H9 (cell line): ENCODE measurements around the gene SENP2. TPM values are rescaled to one million over a fixed set of nuclear protein-coding genes. Genes with fewer than 3 reads are reported as not detected.

Source experiments
- DNase-seq: peaks from one replicate; pipeline ENCODE4 v3.0.0-alpha.2; 2017
- H2AFZ ChIP-seq: one replicate; pipeline ENCODE4 v1.6.1; 2013; ENCODE audit warnings: mild to moderate bottlenecking, low read length, control low read depth, moderate library complexity
- H2AK5ac ChIP-seq: 2 replicates; pipeline ENCODE4 v1.6.1; 2013; ENCODE audit warnings: low read length, control low read depth, mixed read lengths; ENCODE audit not compliant: insufficient read length
- H2BK120ac ChIP-seq: one replicate; pipeline ENCODE4 v1.6.1; 2013; ENCODE audit warnings: low read depth, mild to moderate bottlenecking, low read length, control low read depth, inconsistent platforms; ENCODE audit not compliant: poor library complexity, severe bottlenecking
- H2BK12ac ChIP-seq: 2 replicates; pipeline ENCODE4 v1.6.1; 2013; ENCODE audit warnings: low read length, control low read depth, mixed read lengths, low read depth; ENCODE audit not compliant: insufficient read length
- H2BK15ac ChIP-seq: 2 replicates; pipeline ENCODE4 v1.6.1; 2013; ENCODE audit warnings: low read depth, low read length, control low read depth
- H2BK20ac ChIP-seq: one replicate; pipeline ENCODE4 v1.6.1; 2013; ENCODE audit warnings: low read depth, mild to moderate bottlenecking, low read length, control low read depth, inconsistent platforms; ENCODE audit not compliant: poor library complexity, severe bottlenecking
- H2BK5ac ChIP-seq: 2 replicates; pipeline ENCODE4 v1.6.1; 2013; ENCODE audit warnings: low read length, control low read depth, mixed read lengths; ENCODE audit not compliant: insufficient read length
- H3K14ac ChIP-seq: 2 replicates; pipeline ENCODE4 v1.6.1; 2013; ENCODE audit warnings: low read length, control low read depth; ENCODE audit not compliant: insufficient read depth
- H3K18ac ChIP-seq: 2 replicates; pipeline ENCODE4 v1.6.1; 2013; ENCODE audit warnings: low read depth, mild to moderate bottlenecking, mixed read lengths, low read length, control low read depth; ENCODE audit not compliant: insufficient read length
- H3K23ac ChIP-seq: 2 replicates; pipeline ENCODE4 v1.6.1; 2013; ENCODE audit warnings: low read length, control low read depth, mixed read lengths, low read depth; ENCODE audit not compliant: insufficient read length
- H3K23me2 ChIP-seq: 2 replicates; pipeline ENCODE4 v1.6.1; 2013; ENCODE audit warnings: low read depth, mild to moderate bottlenecking, mixed read lengths, low read length, control low read depth; ENCODE audit not compliant: insufficient read length, poor library complexity, severe bottlenecking
- H3K27ac ChIP-seq: 2 replicates; pipeline ENCODE4 v1.5.1; 2013; ENCODE audit warnings: low read length, control low read depth, mixed read lengths, low read depth; ENCODE audit not compliant: insufficient read length
- H3K27me3 ChIP-seq: 2 replicates; pipeline ENCODE4 v1.6.1; 2013; ENCODE audit warnings: low read length, control low read depth, inconsistent platforms; ENCODE audit not compliant: insufficient read depth
- H3K4ac ChIP-seq: 2 replicates; pipeline ENCODE4 v1.6.1; 2013; ENCODE audit warnings: low read depth, mild to moderate bottlenecking, control low read depth, inconsistent platforms, low read length, moderate library complexity
- H3K4me1 ChIP-seq: 2 replicates; pipeline ENCODE4 v1.6.1; 2013; ENCODE audit warnings: low read length, control low read depth, inconsistent platforms; ENCODE audit not compliant: insufficient read depth
- H3K4me2 ChIP-seq: 2 replicates; pipeline ENCODE4 v1.6.1; 2013; ENCODE audit warnings: low read length, control low read depth, mixed read lengths; ENCODE audit not compliant: insufficient read length, insufficient read depth
- H3K56ac ChIP-seq: 2 replicates; pipeline ENCODE4 v1.6.1; 2013; ENCODE audit warnings: low read depth, mild to moderate bottlenecking, mixed read lengths, low read length, control low read depth; ENCODE audit not compliant: insufficient read length
- H3K79me1 ChIP-seq: 2 replicates; pipeline ENCODE4 v1.6.1; 2013; ENCODE audit warnings: low read depth, mild to moderate bottlenecking, moderate library complexity, low read length, control low read depth, inconsistent platforms; ENCODE audit not compliant: insufficient read depth, poor library complexity, severe bottlenecking
- H3K79me2 ChIP-seq: 2 replicates; pipeline ENCODE4 v1.6.1; 2013; ENCODE audit warnings: low read length, control low read depth, inconsistent platforms; ENCODE audit not compliant: insufficient read depth
- H3K9ac ChIP-seq: 2 replicates; pipeline ENCODE4 v1.6.1; 2013; ENCODE audit warnings: low read length, control low read depth, mixed read lengths; ENCODE audit not compliant: insufficient read length; ENCODE audit errors: extremely low read depth
- H3K9me3 ChIP-seq: one replicate; pipeline ENCODE4 v1.6.1; 2013; ENCODE audit warnings: low read depth, low read length, inconsistent platforms; ENCODE audit not compliant: control insufficient read depth
- H3T11ph ChIP-seq: one replicate; pipeline ENCODE4 v1.6.1; 2013; ENCODE audit warnings: mild to moderate bottlenecking, low read length, control low read depth, inconsistent platforms
- H4K20me1 ChIP-seq: one replicate; pipeline ENCODE4 v1.6.1; 2013; ENCODE audit not compliant: control insufficient read depth, insufficient read length, insufficient read depth
- H4K5ac ChIP-seq: 2 replicates; pipeline ENCODE4 v1.6.1; 2013; ENCODE audit warnings: low read depth, mild to moderate bottlenecking, mixed read lengths, low read length, control low read depth; ENCODE audit not compliant: insufficient read length
- H4K8ac ChIP-seq: replicated peaks from 2 replicates; pipeline ENCODE4 v1.6.1; 2013; ENCODE audit warnings: low read length, control low read depth, mixed read lengths, low read depth; ENCODE audit not compliant: insufficient read length
- H4K91ac ChIP-seq: 2 replicates; pipeline ENCODE4 v1.6.1; 2013; ENCODE audit warnings: low read depth, mild to moderate bottlenecking, moderate library complexity, mixed read lengths, low read length, control low read depth; ENCODE audit not compliant: insufficient read length
- H3K27ac Mint-ChIP-seq, 3 experiments: 2 replicates in 2 of 3; 3 replicates in 1 of 3; pipeline ENCODE4 v1.8.0; 2020 to 2021; ENCODE audit warnings: mixed read lengths in 3 of 3, mild to moderate bottlenecking in 1 of 3, moderate library complexity in 1 of 3
- H3K27me3 Mint-ChIP-seq: 2 replicates; pipeline ENCODE4 v1.8.0; 2021; ENCODE audit warnings: low read depth, mild to moderate bottlenecking, moderate library complexity, mixed read lengths
- H3K36me3 Mint-ChIP-seq, 3 experiments: 2 replicates in 2 of 3; 3 replicates in 1 of 3; pipeline ENCODE4 v1.8.0; 2020 to 2021; ENCODE audit warnings: low read depth in 3 of 3, mixed read lengths in 3 of 3; ENCODE audit not compliant: insufficient read depth in 1 of 3
- H3K4me1 Mint-ChIP-seq, 2 experiments: 2 replicates each; pipeline ENCODE4 v1.8.0; 2020; ENCODE audit warnings: mixed read lengths in 2 of 2
- H3K4me3 Mint-ChIP-seq, 2 experiments: 2 replicates in 1 of 2; 3 replicates in 1 of 2; pipeline ENCODE4 v1.8.0; 2020 to 2021; ENCODE audit warnings: mild to moderate bottlenecking in 2 of 2, mixed read lengths in 2 of 2, moderate library complexity in 1 of 2
- H3K9me3 Mint-ChIP-seq, 2 experiments: 2 replicates in 1 of 2; 3 replicates in 1 of 2; pipeline ENCODE4 v1.8.0; 2020; ENCODE audit warnings: mild to moderate bottlenecking in 2 of 2, mixed read lengths in 2 of 2, moderate library complexity in 1 of 2
- WGBS: extraction: QIAGEN DNeasy Blood & Tissue Kit; methylation state at CpG from one replicate; pipeline ENCODE4 v1.1.7; 2013; ENCODE audit warnings: missing lambda C conversion rate, low lambda C conversion rate, mixed read lengths; ENCODE audit not compliant: insufficient read length; ENCODE audit errors: extremely low coverage; 5-methylcytosine and 5-hydroxymethylcytosine counted together
- total RNA-seq: library from RNA; stranded (reverse); gene quantifications from 2 replicates; pipeline ENCODE4 v1.2.1, GENCODE V29; 2021
- TF ChIP-seq, protein P1 (sequence below): fragments of 200-600 bp; sonication (generic); conservative IDR thresholded peaks from 3 replicates; pipeline ENCODE4 v1.8.0; 2021; ENCODE audit warnings: antibody characterized with exemption, mild to moderate bottlenecking

SENP2 gene
- total RNA-seq, 1 experiment from 2014 or later, result 90.1 TPM

DNA sequence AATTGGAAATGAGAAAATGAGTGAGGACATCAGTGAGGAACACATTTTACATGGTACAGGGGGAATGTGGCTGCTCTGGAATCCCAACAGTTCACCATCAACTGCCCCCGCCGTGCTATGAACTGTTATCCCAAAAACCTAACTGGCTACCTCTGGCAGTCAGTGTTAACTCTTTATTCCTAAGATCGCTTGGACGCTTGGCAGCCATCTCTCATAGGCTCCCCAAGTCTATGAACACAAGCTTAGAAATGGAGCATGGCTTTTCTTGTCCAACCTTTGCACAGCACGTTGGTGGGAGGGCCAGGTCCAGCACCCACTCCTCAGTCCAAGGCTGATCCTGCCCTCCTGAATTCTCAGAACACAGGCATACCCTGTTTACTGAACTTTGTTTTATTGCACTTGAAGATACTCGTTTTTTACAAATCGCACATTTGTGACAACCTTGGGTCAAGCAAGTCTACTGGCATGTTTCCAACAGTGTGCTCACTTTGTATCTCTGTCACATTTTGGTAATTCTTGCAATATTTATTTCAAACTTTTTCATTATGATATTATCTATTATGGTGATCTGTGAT, 53.6 kb downstream of the SENP2 start:
- Mint-ChIP-seq H3K9me3 (no peaks in the 10 kb centered on the region; a peak in 1 of 5 replicates), H3K4me1 (peaks cover 6 to 8% of the 10 kb centered on the region in 2 experiments; a peak in 3 of 4 replicates), H3K27ac (peak overlapping the region in 1 of 3 experiments; percentile 79; a peak in 3 of 7 replicates), H3K27me3 (peaks cover 2% of the 10 kb centered on the region), H3K4me3 (no peak overlapping the region; a peak in 1 of 5 replicates), H3K36me3 (peaks cover 9 to 20% (median 19%) of the 10 kb centered on the region in 3 experiments)
- Histone ChIP-seq H3K4me1 (no peaks in the 10 kb centered on the region), H3K27ac (no peak overlapping the region), H3K79me2 (no peaks in the 10 kb centered on the region), H2BK5ac (no peak overlapping the region), H2BK15ac (no peak overlapping the region), H3K4me2 (no peak overlapping the region), H2BK20ac (no peak overlapping the region), H3K79me1 (no peaks in the 10 kb centered on the region), H3K18ac (no peak overlapping the region), H4K8ac (no peak overlapping the region), H3K56ac (no peak overlapping the region), H3K23me2 (no peaks in the 10 kb centered on the region), H3K23ac (no peak overlapping the region), H2AK5ac (no peak overlapping the region), H2BK12ac (no peak overlapping the region), H3K14ac (no peak overlapping the region; the same call in 1 of the 2 replicates), H4K20me1 (no peaks in the 10 kb centered on the region), H2BK120ac (no peak overlapping the region), H3K4ac (no peak overlapping the region), H2AFZ (no peak overlapping the region), H4K5ac (no peak overlapping the region), H3K9ac (no peak overlapping the region), H4K91ac (no peak overlapping the region), H3K27me3 (no peaks in the 10 kb centered on the region), H3T11ph (no peak overlapping the region), H3K9me3 (no peaks in the 10 kb centered on the region)
- TF ChIP-seq, protein P1, sequence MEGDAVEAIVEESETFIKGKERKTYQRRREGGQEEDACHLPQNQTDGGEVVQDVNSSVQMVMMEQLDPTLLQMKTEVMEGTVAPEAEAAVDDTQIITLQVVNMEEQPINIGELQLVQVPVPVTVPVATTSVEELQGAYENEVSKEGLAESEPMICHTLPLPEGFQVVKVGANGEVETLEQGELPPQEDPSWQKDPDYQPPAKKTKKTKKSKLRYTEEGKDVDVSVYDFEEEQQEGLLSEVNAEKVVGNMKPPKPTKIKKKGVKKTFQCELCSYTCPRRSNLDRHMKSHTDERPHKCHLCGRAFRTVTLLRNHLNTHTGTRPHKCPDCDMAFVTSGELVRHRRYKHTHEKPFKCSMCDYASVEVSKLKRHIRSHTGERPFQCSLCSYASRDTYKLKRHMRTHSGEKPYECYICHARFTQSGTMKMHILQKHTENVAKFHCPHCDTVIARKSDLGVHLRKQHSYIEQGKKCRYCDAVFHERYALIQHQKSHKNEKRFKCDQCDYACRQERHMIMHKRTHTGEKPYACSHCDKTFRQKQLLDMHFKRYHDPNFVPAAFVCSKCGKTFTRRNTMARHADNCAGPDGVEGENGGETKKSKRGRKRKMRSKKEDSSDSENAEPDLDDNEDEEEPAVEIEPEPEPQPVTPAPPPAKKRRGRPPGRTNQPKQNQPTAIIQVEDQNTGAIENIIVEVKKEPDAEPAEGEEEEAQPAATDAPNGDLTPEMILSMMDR, result no peak
- no peak for DNase-seq
- WGBS, result no CpG with 5 or more reads among the region's 7 CpGs
